Activated CD4-positive, alpha-beta T cell treated with anti-CD3 and anti-CD28 coated beads, Interleukin-2, amount 10 ng/mL, durations not matched to agents 24 days and 14 days (primary cell): Measurements from ENCODE around the gene LANCL3. TPM values are rescaled to one million over a fixed set of nuclear protein-coding genes. Genes with fewer than 3 reads are reported as not detected.
"Not testable (repeated sequence)": the region's sequence is repeated elsewhere in the genome, so short reads cannot be mapped to it uniquely, and the experiment has no call there.

Source experiments
- DNase-seq: peaks from one replicate; pipeline ENCODE4 v3.0.0; 2022
- H3K27ac Mint-ChIP-seq: one replicate; pipeline ENCODE4 v1.8.0; 2022; ENCODE audit warnings: mild to moderate bottlenecking, mixed read lengths
- H3K27me3 Mint-ChIP-seq: one replicate; pipeline ENCODE4 v1.8.0; 2022; ENCODE audit warnings: mixed read lengths
- H3K36me3 Mint-ChIP-seq: one replicate; pipeline ENCODE4 v1.8.0; 2022; ENCODE audit warnings: low read depth, mild to moderate bottlenecking, mixed read lengths
- H3K4me1 Mint-ChIP-seq: one replicate; pipeline ENCODE4 v1.8.0; 2021; ENCODE audit warnings: mixed read lengths
- H3K4me3 Mint-ChIP-seq: one replicate; pipeline ENCODE4 v1.8.0; 2022; ENCODE audit warnings: mild to moderate bottlenecking, moderate library complexity, mixed read lengths
- H3K9me3 Mint-ChIP-seq: one replicate; pipeline ENCODE4 v1.8.0; 2021; ENCODE audit warnings: mixed read lengths
- intact Hi-C: fragments of 100-400 bp; cut with micrococcal nuclease; formaldehyde crosslinking; loops from one replicate; pipeline ENCODE4 v1.15.1; 2023
- total RNA-seq: library from RNA; stranded (reverse); gene quantifications from 2 replicates; pipeline ENCODE4 v1.2.3, GENCODE V29; 2022

The LANCL3 gene
- total RNA-seq, 1 donor from 2014 or later = 0.16 TPM

DNA sequence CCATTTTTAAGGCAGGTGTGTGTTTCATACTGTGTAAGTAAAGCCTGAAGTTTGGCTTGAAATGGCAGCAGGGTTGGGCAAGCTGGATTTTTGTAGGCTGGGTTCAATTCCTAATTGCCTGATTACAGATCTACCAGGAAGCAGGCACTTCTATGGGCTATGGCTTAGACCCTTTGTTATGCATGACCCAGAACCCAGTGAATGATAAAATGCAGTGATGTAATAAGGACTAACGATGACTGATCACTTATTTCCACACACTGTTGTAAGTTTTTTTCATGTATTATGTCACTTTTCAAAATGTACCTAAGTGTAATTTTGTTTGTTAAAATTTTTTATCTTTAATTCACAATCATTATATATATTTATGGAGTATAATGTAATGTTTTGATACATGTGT is 8.6 kb downstream of the LANCL3 start:
- no peaks in the 10 kb centered on the region for H3K36me3 Mint-ChIP-seq
- H3K27ac Mint-ChIP-seq = no peak overlapping the region
- no peaks in the 10 kb centered on the region for H3K27me3 Mint-ChIP-seq
- no peak overlapping the region for H3K4me3 Mint-ChIP-seq
- no peaks in the 10 kb centered on the region for H3K4me1 Mint-ChIP-seq
- intact Hi-C loops = no loop called here
- H3K9me3 Mint-ChIP-seq = no peaks in the 10 kb centered on the region
- no peak for DNase-seq

DNA sequence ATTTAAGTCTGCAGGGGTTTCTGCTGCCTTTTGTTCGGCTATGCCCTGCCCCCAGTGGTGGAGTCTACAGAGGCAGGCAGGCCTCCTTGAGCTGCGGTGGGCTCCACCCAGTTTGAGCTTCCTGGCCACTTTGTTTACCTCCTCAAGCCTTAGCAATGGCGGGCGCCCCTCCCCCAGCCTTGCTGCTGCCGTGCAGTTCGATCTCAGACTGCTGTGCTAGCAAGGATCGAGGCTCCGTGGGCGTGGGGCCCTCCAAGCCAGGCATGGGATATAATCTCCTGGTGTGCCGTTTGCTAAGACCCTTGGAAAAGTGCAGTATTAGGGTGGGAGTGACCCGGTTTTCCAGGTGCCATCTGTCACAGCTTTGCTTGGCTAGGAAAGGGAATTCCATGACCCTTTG is 15.9 kb downstream of the LANCL3 start:
- H3K27ac Mint-ChIP-seq, H3K27me3 Mint-ChIP-seq, intact Hi-C loops, H3K9me3 Mint-ChIP-seq, DNase-seq, H3K4me1 Mint-ChIP-seq, H3K4me3 Mint-ChIP-seq, H3K36me3 Mint-ChIP-seq: not testable (repeated sequence)

GRCh38 chrX:37590047-37590446 is 18.6 kb downstream of the LANCL3 start:
- intact Hi-C loops = no loop called here
- Mint-ChIP-seq H3K4me1 (no peaks in the 10 kb centered on the region), H3K27ac (no peak overlapping the region), H3K4me3 (no peak overlapping the region), H3K27me3 (peaks cover 3% of the 10 kb centered on the region), H3K36me3 (no peaks in the 10 kb centered on the region), H3K9me3 (no peaks in the 10 kb centered on the region)
- DNase-seq = no peak

DNA sequence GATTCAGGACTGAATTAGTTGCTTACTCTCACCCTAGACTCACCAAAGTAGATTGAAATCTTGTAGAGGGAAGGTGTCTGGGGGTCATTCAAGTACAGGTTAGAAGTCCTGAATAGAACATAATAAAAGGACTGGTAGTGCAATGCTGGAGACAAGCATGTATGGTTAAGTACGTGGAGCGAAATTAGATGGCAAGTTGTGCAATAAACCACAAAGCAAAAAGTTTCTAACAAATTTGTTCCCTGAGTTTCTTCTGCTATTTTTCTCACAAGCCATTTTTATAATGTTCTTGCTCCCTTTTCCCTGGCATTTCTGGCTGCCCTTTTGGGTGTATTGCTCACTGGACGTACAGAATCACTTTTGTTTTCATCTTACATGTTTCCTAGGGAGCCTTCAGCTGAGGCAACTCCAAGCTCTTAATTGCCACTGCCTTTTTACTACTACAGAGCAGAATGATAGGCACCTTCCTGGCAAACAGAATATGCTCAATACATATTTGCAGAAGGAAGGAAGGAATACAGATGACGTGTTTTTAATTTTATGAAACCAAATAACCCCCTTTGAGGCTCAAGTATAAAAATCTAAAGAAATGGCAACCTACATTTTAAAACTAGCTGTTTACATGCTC is 23.4 kb downstream of the LANCL3 start:
- DNase-seq = no peak
- Mint-ChIP-seq H3K36me3 (no peaks in the 10 kb centered on the region), H3K4me1 (no peaks in the 10 kb centered on the region), H3K27me3 (peaks cover 1% of the 10 kb centered on the region), H3K4me3 (no peak overlapping the region), H3K27ac (no peak overlapping the region), H3K9me3 (no peaks in the 10 kb centered on the region)
- intact Hi-C loops = no loop called here

- Mint-ChIP-seq H3K27ac (no peak overlapping the region), H3K27me3 (no peaks in the 10 kb centered on the region), H3K4me3 (no peak overlapping the region), H3K4me1 (no peaks in the 10 kb centered on the region), H3K36me3 (no peaks in the 10 kb centered on the region), H3K9me3 (no peaks in the 10 kb centered on the region)
- intact Hi-C loops = no loop called here
- no peak for DNase-seq
Measured at GRCh38 chrX:37599729-37600128, 28.3 kb downstream of the LANCL3 start.

- no peak for DNase-seq
- Mint-ChIP-seq H3K4me3 (no peak overlapping the region), H3K9me3 (no peaks in the 10 kb centered on the region), H3K4me1 (no peaks in the 10 kb centered on the region), H3K27me3 (no peaks in the 10 kb centered on the region), H3K27ac (no peak overlapping the region), H3K36me3 (no peaks in the 10 kb centered on the region)
- intact Hi-C loops = no loop called here
Measured at GRCh38 chrX:37603938-37604409, 32.5 kb downstream of the LANCL3 start.

GRCh38 chrX:37607243-37607642 is 35.8 kb downstream of the LANCL3 start:
- peaks cover 3% of the 10 kb centered on the region for H3K27me3 Mint-ChIP-seq
- H3K9me3 Mint-ChIP-seq = no peaks in the 10 kb centered on the region
- H3K27ac Mint-ChIP-seq = no peak overlapping the region
- no peaks in the 10 kb centered on the region for H3K4me1 Mint-ChIP-seq
- no peak overlapping the region for H3K4me3 Mint-ChIP-seq
- H3K36me3 Mint-ChIP-seq = no peaks in the 10 kb centered on the region
- no peak for DNase-seq
- intact Hi-C loops = no loop called here

DNA sequence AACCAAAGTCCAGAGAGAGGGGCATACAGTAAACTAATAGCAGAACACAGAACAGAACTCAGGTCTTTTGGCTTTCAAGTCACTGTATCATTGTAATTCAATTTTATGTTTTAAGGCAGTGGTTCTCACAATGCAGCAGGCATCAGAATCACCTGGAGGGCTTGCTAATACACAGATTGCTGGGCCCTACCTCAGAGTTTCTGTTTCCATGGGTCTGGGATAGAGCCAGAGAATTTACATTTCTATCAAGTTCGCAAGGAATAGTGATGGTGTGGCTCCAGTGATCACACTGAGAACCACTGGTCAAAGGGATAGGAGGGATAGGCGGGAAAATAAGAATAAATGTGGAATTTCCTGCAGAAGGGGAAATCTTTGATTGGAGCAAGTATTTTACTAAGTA is 36.7 kb downstream of the LANCL3 start:
- H3K36me3 Mint-ChIP-seq = no peaks in the 10 kb centered on the region
- intact Hi-C loops = no loop called here
- H3K27ac Mint-ChIP-seq = no peak overlapping the region
- H3K4me3 Mint-ChIP-seq = no peak overlapping the region
- no peaks in the 10 kb centered on the region for H3K9me3 Mint-ChIP-seq
- peaks cover 3% of the 10 kb centered on the region for H3K27me3 Mint-ChIP-seq
- no peaks in the 10 kb centered on the region for H3K4me1 Mint-ChIP-seq
- no peak for DNase-seq

DNA sequence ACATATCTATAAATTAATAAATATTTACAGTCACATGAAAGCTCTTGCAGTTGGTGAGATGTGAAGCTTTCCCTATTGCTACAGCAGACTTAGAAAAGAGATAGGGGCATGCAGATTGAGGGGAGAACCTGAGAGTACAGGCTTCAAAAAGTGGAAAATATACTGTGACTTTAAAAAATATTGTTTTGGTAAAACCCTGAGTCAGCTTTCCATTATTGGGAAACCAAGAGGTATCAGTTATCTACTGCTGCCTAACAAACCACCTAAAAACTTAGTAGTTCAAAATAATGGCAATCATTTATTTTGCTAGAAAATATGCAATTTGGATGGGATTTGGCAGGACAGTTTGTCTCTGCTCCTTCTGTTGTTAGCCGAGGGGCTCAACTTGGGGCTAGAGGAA is 38.3 kb downstream of the LANCL3 start:
- Mint-ChIP-seq H3K36me3 (no peaks in the 10 kb centered on the region), H3K4me3 (no peak overlapping the region), H3K27ac (no peak overlapping the region), H3K4me1 (no peaks in the 10 kb centered on the region), H3K27me3 (peaks cover 3% of the 10 kb centered on the region), H3K9me3 (no peaks in the 10 kb centered on the region)
- no peak for DNase-seq
- intact Hi-C loops = no loop called here

GRCh38 chrX:37613933-37614332 is 42.5 kb downstream of the LANCL3 start:
- Mint-ChIP-seq H3K4me3 (no peak overlapping the region), H3K36me3 (no peaks in the 10 kb centered on the region), H3K27me3 (peaks cover 3% of the 10 kb centered on the region), H3K27ac (no peak overlapping the region), H3K9me3 (no peaks in the 10 kb centered on the region), H3K4me1 (no peaks in the 10 kb centered on the region)
- intact Hi-C loops = no loop called here
- no peak for DNase-seq

GRCh38 chrX:37627602-37628001 is 56.1 kb downstream of the LANCL3 start:
- DNase-seq = no peak
- Mint-ChIP-seq H3K36me3 (no peaks in the 10 kb centered on the region), H3K27me3 (peaks cover under 1% of the 10 kb centered on the region), H3K9me3 (no peaks in the 10 kb centered on the region), H3K27ac (no peak overlapping the region), H3K4me3 (no peak overlapping the region), H3K4me1 (no peaks in the 10 kb centered on the region)
- intact Hi-C loops = no loop called here

GRCh38 chrX:37638047-37638446 is 66.6 kb downstream of the LANCL3 start:
- intact Hi-C loops = no loop called here
- Mint-ChIP-seq H3K4me1 (no peaks in the 10 kb centered on the region), H3K27ac (no peak overlapping the region), H3K36me3 (no peaks in the 10 kb centered on the region), H3K4me3 (no peak overlapping the region), H3K27me3 (no peaks in the 10 kb centered on the region), H3K9me3 (no peaks in the 10 kb centered on the region)
- DNase-seq = no peak

DNA sequence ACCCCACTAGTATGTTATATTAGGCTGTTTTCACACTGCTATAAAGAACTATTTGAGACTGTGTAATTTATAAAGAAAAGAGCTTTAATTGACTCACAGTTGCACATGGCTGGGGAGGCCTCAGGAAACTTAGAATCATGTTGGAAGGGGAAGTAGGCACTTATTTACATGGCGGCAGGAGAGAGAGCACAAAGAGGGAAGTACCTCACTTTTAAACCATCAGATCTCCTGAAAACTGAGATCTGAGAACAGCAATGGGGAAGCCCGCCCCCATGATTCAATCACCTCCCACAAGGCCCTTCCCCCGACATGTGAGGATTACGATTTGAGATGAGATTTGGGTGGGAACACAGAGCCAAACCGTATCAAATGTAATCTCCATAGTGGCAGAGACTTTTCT is 68.7 kb downstream of the LANCL3 start:
- Mint-ChIP-seq H3K27me3 (no peaks in the 10 kb centered on the region), H3K4me1 (no peaks in the 10 kb centered on the region), H3K36me3 (no peaks in the 10 kb centered on the region), H3K27ac (no peak overlapping the region), H3K9me3 (no peaks in the 10 kb centered on the region), H3K4me3 (no peak overlapping the region)
- intact Hi-C loops = no loop called here
- DNase-seq = no peak

DNA sequence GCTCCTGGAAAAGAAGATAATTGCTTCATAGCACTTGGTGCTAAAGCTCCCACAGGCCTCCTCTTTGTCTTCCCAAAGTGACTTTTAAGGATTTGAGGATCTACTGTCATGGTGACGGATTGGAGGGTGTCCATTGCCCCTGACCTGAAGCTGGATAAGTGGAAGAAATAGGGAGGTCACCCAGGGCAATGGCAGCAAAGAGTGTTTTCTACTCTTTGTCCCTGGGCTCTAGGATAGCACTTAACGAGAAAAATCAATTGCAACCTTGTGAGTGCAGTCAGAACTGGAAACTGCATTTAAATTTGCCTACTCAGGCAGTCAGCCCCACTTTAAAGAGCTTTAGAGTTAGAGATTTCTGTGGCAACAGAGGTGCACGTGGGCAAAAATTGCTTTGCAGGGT is 70.4 kb downstream of the LANCL3 start:
- H3K27ac Mint-ChIP-seq = no peak overlapping the region
- no peaks in the 10 kb centered on the region for H3K36me3 Mint-ChIP-seq
- no peaks in the 10 kb centered on the region for H3K27me3 Mint-ChIP-seq
- H3K4me1 Mint-ChIP-seq = no peaks in the 10 kb centered on the region
- no peak overlapping the region for H3K4me3 Mint-ChIP-seq
- H3K9me3 Mint-ChIP-seq = no peaks in the 10 kb centered on the region
- no peak for DNase-seq
- intact Hi-C loops = no loop called here
